Spinal cord (tissue), 10 donors: ENCODE measurements around the gene SP7. TPM values are rescaled to one million over a fixed set of nuclear protein-coding genes. Genes with fewer than 3 reads are reported as not detected.

ENCODE experiments used
- DNase-seq, 6 donors: peaks; one replicate each; pipeline versions ENCODE4 v3.0.0 to v3.0.0-alpha.2; 2013 to 2015; ENCODE audit warnings: low spot score in 6 of 6, low read depth in 4 of 6
- H3K27ac ChIP-seq: one replicate; pipeline ENCODE4 v1.5.1; 2013; ENCODE audit warnings: low read depth, low read length, control low read depth
- H3K27me3 ChIP-seq: one replicate; pipeline ENCODE4 v1.6.1; 2013; ENCODE audit warnings: low read length; ENCODE audit not compliant: control insufficient read depth, insufficient read depth
- H3K36me3 ChIP-seq: one replicate; pipeline ENCODE4 v1.6.1; 2013; ENCODE audit warnings: low read length; ENCODE audit not compliant: control insufficient read depth, insufficient read depth
- H3K4me1 ChIP-seq: one replicate; pipeline ENCODE4 v1.6.1; 2013; ENCODE audit warnings: low read length; ENCODE audit not compliant: control insufficient read depth, insufficient read depth
- H3K4me3 ChIP-seq: one replicate; pipeline ENCODE4 v1.5.1; 2013; ENCODE audit warnings: low read depth, low read length, control low read depth
- H3K9me3 ChIP-seq: one replicate; pipeline ENCODE4 v1.6.1; 2013; ENCODE audit warnings: low read length; ENCODE audit not compliant: control insufficient read depth, insufficient read depth
- WGBS: methylation state at CpG from one replicate; pipeline ENCODE4 v1.1.5; 2013; ENCODE audit warnings: missing lambda C conversion rate; ENCODE audit not compliant: insufficient coverage; 5-methylcytosine and 5-hydroxymethylcytosine counted together
- polyA plus RNA-seq, 2 donors: library from polyadenylated mRNA; unstranded; fragments of 120-200 nt; gene quantifications; one replicate each; pipeline ENCODE4 v1.2.1, GENCODE V29; 2013; ENCODE audit not compliant: insufficient read length in 2 of 2
- total RNA-seq, 2 donors: library from RNA; depleted of rRNA in 1 of 2; stranded (reverse); fragments of 120-200 nt in 1 of 2; fragments of >200 nt in 1 of 2; gene quantifications; one replicate each; pipeline versions ENCODE4 v1.2.3 to v1.2.4, GENCODE V29; 2013 to 2014
- donor health status: healthy.

Gene SP7
- total and polyA plus RNA-seq, 4 donors, result 0.22 to 0.30 (median 0.25) TPM

- Histone ChIP-seq H3K27me3 (no peaks in the 10 kb centered on the region), H3K4me3 (no peak overlapping the region), H3K9me3 (no peaks in the 10 kb centered on the region), H3K27ac (no peak overlapping the region), H3K4me1 (no peaks in the 10 kb centered on the region), H3K36me3 (peaks cover 37% of the 10 kb centered on the region)
- no peak for DNase-seq
- 93% methylated on average over 7 of the region's 9 CpGs for WGBS
Observed at GRCh38 chr12:53286448-53286847, 49.7 kb downstream of the SP7 start.

- no peaks in the 10 kb centered on the region for H3K4me1 ChIP-seq
- no peak overlapping the region for H3K27ac ChIP-seq
- no peak overlapping the region for H3K4me3 ChIP-seq
- peaks cover 26% of the 10 kb centered on the region for H3K36me3 ChIP-seq
- 97% methylated on average over 6 of the region's 9 CpGs for WGBS
- no peaks in the 10 kb centered on the region for H3K27me3 ChIP-seq
- no peaks in the 10 kb centered on the region for H3K9me3 ChIP-seq
- no peak for DNase-seq
Observed at GRCh38 chr12:53279888-53280498, 56.2 kb downstream of the SP7 start.

GRCh38 chr12:53279283-53279869 is 56.8 kb downstream of the SP7 start:
- peaks cover 26% of the 10 kb centered on the region for H3K36me3 ChIP-seq
- no peak overlapping the region for H3K27ac ChIP-seq
- H3K9me3 ChIP-seq, result no peaks in the 10 kb centered on the region
- no peak overlapping the region for H3K4me3 ChIP-seq
- no peaks in the 10 kb centered on the region for H3K27me3 ChIP-seq
- no peak for DNase-seq
- no peaks in the 10 kb centered on the region for H3K4me1 ChIP-seq
- WGBS, result 80% methylated on average over 2 of the region's 3 CpGs

- Histone ChIP-seq H3K27ac (no peak overlapping the region), H3K36me3 (peaks cover 26% of the 10 kb centered on the region), H3K4me1 (no peaks in the 10 kb centered on the region), H3K4me3 (no peak overlapping the region), H3K27me3 (no peaks in the 10 kb centered on the region), H3K9me3 (no peaks in the 10 kb centered on the region)
- DNase-seq, result no peak
- 100% methylated on average over 5 of the region's 9 CpGs for WGBS
Observed at GRCh38 chr12:53277981-53278380, 58.2 kb downstream of the SP7 start.

Other genes starting within 250 kb of the SP7 start
- 100 to 1,000 TPM in 1 of 2 donors, 10 to 100 TPM in 1; 96.6 to 149 TPM for gene IGFBP6, start 238.7 kb downstream of the SP7 start, total RNA-seq
- gene IGFBP6, start 238.7 kb downstream of the SP7 start, polyA plus RNA-seq, result 10 to 100 TPM; 33.5 to 74.9 TPM
- not detected for gene SOAT2, start 232.9 kb downstream of the SP7 start, total RNA-seq
- gene SOAT2, start 232.9 kb downstream of the SP7 start, polyA plus RNA-seq, result under 1 TPM in 1 of 2 donors, not detected in 1; 0.21 TPM
- gene ZNF740, start 155.6 kb downstream of the SP7 start, total RNA-seq, result 10 to 100 TPM; 20.1 to 26.1 TPM
- 10 to 100 TPM; 40.4 to 46.4 TPM for gene ZNF740, start 155.6 kb downstream of the SP7 start, polyA plus RNA-seq
- 10 to 100 TPM; 22.3 to 34.4 TPM for gene CSAD, start 155.4 kb downstream of the SP7 start, total RNA-seq
- gene CSAD, start 155.4 kb downstream of the SP7 start, polyA plus RNA-seq, result 100 to 1,000 TPM in 1 of 2 donors, 10 to 100 TPM in 1; 48.1 to 127 TPM
- under 1 TPM; 0.61 to 0.79 TPM for gene ITGB7, start 129.1 kb downstream of the SP7 start, total RNA-seq
- gene ITGB7, start 129.1 kb downstream of the SP7 start, polyA plus RNA-seq, result under 1 TPM; 0.62 to 0.70 TPM
- gene RARG, start 104.1 kb downstream of the SP7 start, total RNA-seq, result 10 to 100 TPM; 12.2 to 18.2 TPM
- gene RARG, start 104.1 kb downstream of the SP7 start, polyA plus RNA-seq, result 10 to 100 TPM; 10.8 to 20.1 TPM
- gene ESPL1, start 68.1 kb downstream of the SP7 start, total RNA-seq, result 1 to 10 TPM; 3.0 to 4.5 TPM
- 1 to 10 TPM; 6.0 to 9.2 TPM for gene ESPL1, start 68.1 kb downstream of the SP7 start, polyA plus RNA-seq
- gene PFDN5, start 40.8 kb downstream of the SP7 start, total RNA-seq, result 100 to 1,000 TPM; 381 to 945 TPM
- gene PFDN5, start 40.8 kb downstream of the SP7 start, polyA plus RNA-seq, result 100 to 1,000 TPM; 566 to 570 TPM
- gene MYG1, start 36.7 kb downstream of the SP7 start, total RNA-seq, result 10 to 100 TPM; 31.4 to 72.7 TPM
- 10 to 100 TPM; 86.8 to 93.5 TPM for gene MYG1, start 36.7 kb downstream of the SP7 start, polyA plus RNA-seq
- gene AAAS, start 14.7 kb downstream of the SP7 start, total RNA-seq, result 10 to 100 TPM; 27.2 to 69.4 TPM
- gene AAAS, start 14.7 kb downstream of the SP7 start, polyA plus RNA-seq, result 10 to 100 TPM; 63.4 to 84.3 TPM
- 10 to 100 TPM; 38.1 to 55.2 TPM for gene SP1, start 43.8 kb upstream of the SP7 start, total RNA-seq
- 10 to 100 TPM; 31.3 to 32.6 TPM for gene SP1, start 43.8 kb upstream of the SP7 start, polyA plus RNA-seq
- under 1 TPM; 0.50 to 0.61 TPM for gene AMHR2, start 87.5 kb upstream of the SP7 start, total RNA-seq
- gene AMHR2, start 87.5 kb upstream of the SP7 start, polyA plus RNA-seq, result under 1 TPM in 1 of 2 donors, not detected in 1; 0.23 TPM
- gene PRR13, start 105.4 kb upstream of the SP7 start, total RNA-seq, result 10 to 100 TPM; 14.9 to 33.7 TPM
- 10 to 100 TPM; 56.3 to 57.7 TPM for gene PRR13, start 105.4 kb upstream of the SP7 start, polyA plus RNA-seq
- 100 to 1,000 TPM; 287 to 360 TPM for gene PCBP2, start 115.7 kb upstream of the SP7 start, total RNA-seq
- 100 to 1,000 TPM; 690 to 700 TPM for gene PCBP2, start 115.7 kb upstream of the SP7 start, polyA plus RNA-seq
- gene MAP3K12, start 163.1 kb upstream of the SP7 start, total RNA-seq, result 10 to 100 TPM; 26.4 to 40.1 TPM
- gene MAP3K12, start 163.1 kb upstream of the SP7 start, polyA plus RNA-seq, result 10 to 100 TPM; 53.9 to 75.6 TPM
- gene TARBP2, start 164.9 kb upstream of the SP7 start, total RNA-seq, result 10 to 100 TPM; 22.5 to 43.6 TPM
- gene TARBP2, start 164.9 kb upstream of the SP7 start, polyA plus RNA-seq, result 10 to 100 TPM; 40.4 to 46.2 TPM
- gene NPFF, start 171.1 kb upstream of the SP7 start, total RNA-seq, result 1 to 10 TPM; 2.2 to 3.0 TPM
- 1 to 10 TPM; 5.9 to 7.7 TPM for gene NPFF, start 171.1 kb upstream of the SP7 start, polyA plus RNA-seq